Spinal cord (tissue), 10 donors: Measurements from ENCODE around the gene MMAB. TPM values are rescaled to one million over a fixed set of nuclear protein-coding genes. Genes with fewer than 3 reads are reported as not detected.

Source experiments
- DNase-seq, 6 donors: peaks; one replicate each; pipeline versions ENCODE4 v3.0.0 to v3.0.0-alpha.2; 2013 to 2015; ENCODE audit warnings: low spot score in 6 of 6, low read depth in 4 of 6
- H3K27ac ChIP-seq: one replicate; pipeline ENCODE4 v1.5.1; 2013; ENCODE audit warnings: low read depth, low read length, control low read depth
- H3K27me3 ChIP-seq: one replicate; pipeline ENCODE4 v1.6.1; 2013; ENCODE audit warnings: low read length; ENCODE audit not compliant: control insufficient read depth, insufficient read depth
- H3K36me3 ChIP-seq: one replicate; pipeline ENCODE4 v1.6.1; 2013; ENCODE audit warnings: low read length; ENCODE audit not compliant: control insufficient read depth, insufficient read depth
- H3K4me1 ChIP-seq: one replicate; pipeline ENCODE4 v1.6.1; 2013; ENCODE audit warnings: low read length; ENCODE audit not compliant: control insufficient read depth, insufficient read depth
- H3K4me3 ChIP-seq: one replicate; pipeline ENCODE4 v1.5.1; 2013; ENCODE audit warnings: low read depth, low read length, control low read depth
- H3K9me3 ChIP-seq: one replicate; pipeline ENCODE4 v1.6.1; 2013; ENCODE audit warnings: low read length; ENCODE audit not compliant: control insufficient read depth, insufficient read depth
- WGBS: methylation state at CpG from one replicate; pipeline ENCODE4 v1.1.5; 2013; ENCODE audit warnings: missing lambda C conversion rate; ENCODE audit not compliant: insufficient coverage; 5-methylcytosine and 5-hydroxymethylcytosine counted together
- polyA plus RNA-seq, 2 donors: library from polyadenylated mRNA; unstranded; fragments of 120-200 nt; gene quantifications; one replicate each; pipeline ENCODE4 v1.2.1, GENCODE V29; 2013; ENCODE audit not compliant: insufficient read length in 2 of 2
- total RNA-seq, 2 donors: library from RNA; depleted of rRNA in 1 of 2; stranded (reverse); fragments of 120-200 nt in 1 of 2; fragments of >200 nt in 1 of 2; gene quantifications; one replicate each; pipeline versions ENCODE4 v1.2.3 to v1.2.4, GENCODE V29; 2013 to 2014
- donor health status: healthy.

MMAB gene
- total and polyA plus RNA-seq, 4 donors, result 21.9 to 59.8 (median 54.2) TPM

DNA sequence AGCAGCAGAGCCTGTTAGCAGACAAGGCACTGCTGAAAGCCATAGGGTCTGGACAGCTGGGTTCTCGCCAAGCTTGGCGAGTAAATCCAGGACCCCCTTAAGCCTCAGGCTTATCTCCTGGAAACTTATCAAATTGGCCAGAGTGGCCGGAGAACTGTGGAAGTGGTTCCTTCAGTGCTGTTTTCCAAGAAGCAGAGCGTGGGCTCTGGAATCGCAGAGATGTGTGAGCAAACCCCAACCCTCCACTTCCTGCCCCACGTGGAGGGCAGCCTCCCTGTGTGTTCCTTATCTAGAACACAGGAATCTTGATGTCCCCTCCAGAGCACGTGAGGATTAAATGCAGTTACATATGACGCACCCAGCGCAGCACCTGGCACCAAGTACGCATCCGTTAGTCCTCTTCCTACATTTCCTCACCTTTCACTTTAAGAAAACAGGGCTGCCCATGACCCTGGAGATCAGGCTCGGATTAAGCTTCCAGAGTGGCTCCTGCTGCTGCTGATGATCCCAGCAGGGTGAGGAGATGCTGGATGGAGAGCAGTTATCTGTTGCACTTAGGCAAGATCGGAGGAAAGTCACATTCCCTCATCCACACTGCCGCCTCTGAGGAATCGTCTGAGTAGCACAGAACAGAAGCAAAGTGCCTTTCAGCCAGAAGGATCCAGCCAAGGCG lies 35.0 kb downstream of the MMAB start:
- Histone ChIP-seq H3K27ac (no peak overlapping the region), H3K36me3 (peaks cover 46% of the 10 kb centered on the region)
- WGBS, result 92% methylated on average over 11 of the region's 16 CpGs

GRCh38 chr12:109537136-109537535 lies 36.2 kb downstream of the MMAB start:
- 98% methylated on average over 8 of the region's 8 CpGs for WGBS

More for the DNA sequence above, 35.0 kb downstream of the MMAB start:
- Histone ChIP-seq H3K9me3 (no peaks in the 10 kb centered on the region), H3K4me1 (no peaks in the 10 kb centered on the region), H3K27me3 (no peaks in the 10 kb centered on the region), H3K4me3 (no peak overlapping the region)
- no peak for DNase-seq

GRCh38 chr12:109535863-109536250 lies 37.4 kb downstream of the MMAB start:
- WGBS, result 90% methylated on average over 5 of the region's 5 CpGs
- Histone ChIP-seq H3K9me3 (no peaks in the 10 kb centered on the region), H3K27ac (no peak overlapping the region), H3K27me3 (no peaks in the 10 kb centered on the region), H3K36me3 (peaks cover 55% of the 10 kb centered on the region), H3K4me1 (no peaks in the 10 kb centered on the region), H3K4me3 (no peak overlapping the region)
- no peak for DNase-seq

More at GRCh38 chr12:109537136-109537535, 36.2 kb downstream of the MMAB start:
- Histone ChIP-seq H3K4me1 (no peaks in the 10 kb centered on the region), H3K4me3 (no peak overlapping the region), H3K27ac (no peak overlapping the region), H3K27me3 (no peaks in the 10 kb centered on the region), H3K36me3 (peaks cover 54% of the 10 kb centered on the region), H3K9me3 (no peaks in the 10 kb centered on the region)
- no peak for DNase-seq

DNA sequence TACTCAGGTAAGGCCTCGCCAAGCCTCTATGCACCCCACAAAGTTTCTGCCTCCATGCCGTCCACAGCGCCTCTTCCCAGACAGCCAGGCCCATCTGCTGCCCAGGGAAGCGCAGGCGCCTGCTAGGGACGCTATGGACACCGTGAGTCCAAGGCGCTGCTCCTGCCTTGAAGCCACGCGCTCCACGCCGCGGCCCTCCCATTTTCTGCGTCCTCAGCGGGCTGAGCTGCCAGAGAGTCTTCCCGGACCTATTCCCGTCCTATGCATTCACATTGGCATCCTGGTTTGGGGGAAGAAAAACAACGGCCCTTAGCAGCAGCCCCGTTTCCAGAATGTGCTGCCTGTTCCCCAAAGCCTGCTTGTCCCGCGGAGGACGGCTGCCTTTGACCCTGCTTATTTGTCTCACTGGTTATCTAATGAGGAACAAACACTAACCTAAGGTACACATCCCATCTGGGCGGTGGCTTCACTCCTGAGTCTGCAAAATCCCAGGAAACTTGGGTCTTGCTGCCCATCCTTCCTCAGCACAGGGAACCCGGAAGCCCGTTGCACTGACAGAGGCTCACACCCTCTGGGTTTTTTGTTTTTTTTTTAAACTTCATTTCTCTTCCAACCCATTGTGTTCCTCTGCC lies 38.0 kb downstream of the MMAB start:
- H3K9me3 ChIP-seq, result no peaks in the 10 kb centered on the region
- no peaks in the 10 kb centered on the region for H3K27me3 ChIP-seq
- DNase-seq, result no peak
- H3K36me3 ChIP-seq, result peaks cover 60% of the 10 kb centered on the region
- WGBS, result 90% methylated on average over 22 of the region's 25 CpGs
- H3K27ac ChIP-seq, result no peak overlapping the region
- H3K4me1 ChIP-seq, result no peaks in the 10 kb centered on the region
- no peak overlapping the region for H3K4me3 ChIP-seq

DNA sequence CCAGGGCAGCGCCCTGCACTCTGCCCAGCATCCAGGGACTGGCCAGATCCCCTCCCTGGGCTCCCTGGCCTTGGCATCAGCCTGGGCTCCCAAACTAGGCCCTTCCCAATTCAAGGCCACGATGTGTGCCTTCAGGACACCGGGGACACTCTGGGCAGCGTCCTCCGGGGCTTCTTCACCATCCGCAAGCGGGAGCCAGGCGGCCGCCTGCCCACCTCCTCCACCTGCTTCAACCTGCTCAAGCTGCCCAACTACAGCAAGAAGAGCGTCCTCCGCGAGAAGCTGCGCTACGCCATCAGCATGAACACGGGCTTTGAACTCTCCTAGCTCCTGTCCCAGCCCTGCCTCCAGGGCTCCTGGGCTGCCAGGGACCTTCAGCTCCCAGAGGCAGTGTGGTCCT lies 38.8 kb downstream of the MMAB start:
- Histone ChIP-seq H3K9me3 (no peaks in the 10 kb centered on the region), H3K4me1 (peaks cover 4% of the 10 kb centered on the region), H3K4me3 (no peak overlapping the region), H3K27ac (no peak overlapping the region), H3K27me3 (no peaks in the 10 kb centered on the region), H3K36me3 (peaks cover 63% of the 10 kb centered on the region)
- no peak for DNase-seq
- 98% methylated on average over 15 of the region's 15 CpGs for WGBS

DNA sequence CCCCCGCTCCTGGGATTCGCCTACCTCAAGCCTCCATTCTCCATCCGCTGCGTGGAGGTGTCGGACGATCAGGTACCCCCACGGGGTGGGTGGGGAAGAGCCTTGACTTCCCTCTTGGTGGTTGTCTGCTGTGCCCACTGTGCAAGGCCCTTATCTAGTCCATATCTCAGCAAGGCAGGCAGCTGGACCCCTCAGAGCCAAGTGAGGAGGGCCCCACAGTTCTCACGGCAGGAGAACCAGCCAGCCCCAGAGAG lies 39.9 kb downstream of the MMAB start:
- Histone ChIP-seq H3K4me3 (no peak overlapping the region), H3K27ac (no peak overlapping the region), H3K27me3 (no peaks in the 10 kb centered on the region), H3K36me3 (peaks cover 66% of the 10 kb centered on the region), H3K4me1 (peaks cover 4% of the 10 kb centered on the region), H3K9me3 (no peaks in the 10 kb centered on the region)
- 90% methylated on average over 7 of the region's 8 CpGs for WGBS
- no peak for DNase-seq

GRCh38 chr12:109532721-109533486 lies 40.4 kb downstream of the MMAB start:
- H3K4me3 ChIP-seq, result no peak overlapping the region
- WGBS, result 88% methylated on average over 21 of the region's 24 CpGs
- H3K4me1 ChIP-seq, result peaks cover 4% of the 10 kb centered on the region
- H3K9me3 ChIP-seq, result no peaks in the 10 kb centered on the region
- DNase-seq, result no peak
- H3K27me3 ChIP-seq, result no peaks in the 10 kb centered on the region
- peaks cover 71% of the 10 kb centered on the region for H3K36me3 ChIP-seq
- H3K27ac ChIP-seq, result no peak overlapping the region

DNA sequence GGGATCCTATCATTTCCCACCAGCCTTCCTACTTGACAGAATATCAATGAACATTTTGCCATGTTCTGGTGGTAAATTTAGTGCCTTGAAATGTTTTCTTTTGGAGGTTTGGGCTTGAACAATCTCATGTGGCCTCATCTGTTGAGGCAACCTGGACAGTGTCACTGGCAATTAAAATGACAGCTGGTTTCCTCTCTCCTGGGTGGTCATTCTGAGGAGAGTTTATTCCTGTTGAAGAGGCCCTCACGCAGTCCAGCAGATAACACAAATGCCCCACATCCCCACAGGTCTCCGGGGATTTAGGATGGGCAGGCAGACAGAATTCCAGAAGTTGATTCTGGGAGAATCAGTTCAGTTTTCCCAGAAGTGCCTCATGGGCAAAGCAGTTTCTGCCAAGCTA lies 41.9 kb downstream of the MMAB start:
- Histone ChIP-seq H3K36me3 (peaks cover 70% of the 10 kb centered on the region), H3K4me3 (no peak overlapping the region), H3K27ac (no peak overlapping the region), H3K27me3 (no peaks in the 10 kb centered on the region), H3K4me1 (peaks cover 4% of the 10 kb centered on the region), H3K9me3 (no peaks in the 10 kb centered on the region)
- WGBS, result no CpG with 5 or more reads among the region's 2 CpGs
- DNase-seq, result no peak

GRCh38 chr12:109529691-109530640 lies 43.3 kb downstream of the MMAB start:
- peak in 1 of 6 donors; percentile 70 for DNase-seq
- H3K27me3 ChIP-seq, result no peaks in the 10 kb centered on the region
- H3K36me3 ChIP-seq, result peaks cover 61% of the 10 kb centered on the region
- H3K9me3 ChIP-seq, result no peaks in the 10 kb centered on the region
- no peak overlapping the region for H3K27ac ChIP-seq
- no peak overlapping the region for H3K4me3 ChIP-seq
- 42% methylated on average over 10 of the region's 19 CpGs for WGBS
- H3K4me1 ChIP-seq, result peaks cover 4% of the 10 kb centered on the region
